T-cell (primary cell): ENCODE results near the gene GABRG3. TPM values are rescaled to one million over a fixed set of nuclear protein-coding genes. Genes with fewer than 3 reads are reported as not detected.
"Not testable (repeated sequence)": the region's sequence is repeated elsewhere in the genome, so short reads cannot be mapped to it uniquely, and the experiment has no call there.

ENCODE experiments used
- ATAC-seq, 4 experiments: fragments of 200-7000 bp in 3 of 4; fragments of 150-1000 bp in 1 of 4; cut with Tn5 transposase; replicated peaks in 1 of 4; 1 replicate in 3 of 4; 2 replicates in 1 of 4; pipeline ENCODE4 v1.10.0; 2021; ENCODE audit warnings: moderate library complexity in 3 of 4, mild to moderate bottlenecking in 2 of 4, moderate number of reproducible peaks in 1 of 4
- CTCF ChIA-PET, 2 donors: fragments of 300-600 bp; sonication (Branson Sonifier 250); formaldehyde crosslinking; loops; one replicate each; lab custom pipeline; 2022; ENCODE audit warnings: antibody characterized with exemption in 2 of 2; lab: Charles Lee
- POLR2A ChIA-PET, 2 donors: fragments of 300-600 bp; sonication (Branson Sonifier 250); formaldehyde crosslinking; loops; one replicate each; lab custom pipeline; 2022; ENCODE audit warnings: antibody characterized with exemption in 2 of 2; lab: Charles Lee
- DNase-seq, 35 experiments: peaks; one replicate each; pipeline versions ENCODE4 v3.0.0 to v3.0.0-alpha.2; 2013 to 2023
- H3K27ac ChIP-seq: one replicate; pipeline ENCODE4 v1.5.1; 2013; ENCODE audit warnings: low read length
- H3K27me3 ChIP-seq, 2 experiments: replicated peaks in 1 of 2; 1 replicate in 1 of 2; 2 replicates in 1 of 2; pipeline versions ENCODE4 v1.6.1 to v1.7.0; 2013; ENCODE audit warnings: low read length in 1 of 2, mixed read lengths in 1 of 2; ENCODE audit not compliant: control insufficient read depth in 2 of 2, insufficient read depth in 2 of 2; ENCODE audit errors: extremely low read depth in 1 of 2
- H3K36me3 ChIP-seq, 2 donors: 1 replicate in 1 of 2; 2 replicates in 1 of 2; pipeline versions ENCODE4 v1.6.1 to v1.7.0; 2013; ENCODE audit warnings: low read length in 1 of 2; ENCODE audit not compliant: control insufficient read depth in 2 of 2, insufficient read depth in 1 of 2; ENCODE audit errors: extremely low read depth in 1 of 2
- H3K4me1 ChIP-seq, 2 experiments: 1 replicate in 1 of 2; 2 replicates in 1 of 2; pipeline versions ENCODE4 v1.6.1 to v1.7.0; 2013; ENCODE audit warnings: low read length in 2 of 2, mixed read lengths in 1 of 2; ENCODE audit not compliant: insufficient read depth in 2 of 2, control insufficient read depth in 1 of 2; ENCODE audit errors: extremely low read depth in 1 of 2
- H3K4me3 ChIP-seq, 2 donors: 1 replicate in 1 of 2; 2 replicates in 1 of 2; pipeline versions ENCODE4 v1.5.1 to v1.7.0; 2013; ENCODE audit warnings: mild to moderate bottlenecking in 2 of 2, low read length in 1 of 2, moderate library complexity in 1 of 2; ENCODE audit not compliant: control insufficient read depth in 1 of 2; ENCODE audit errors: extremely low read depth in 1 of 2
- H3K9me3 ChIP-seq: 2 replicates; pipeline ENCODE4 v1.7.0; 2013
- H3K27ac Mint-ChIP-seq, 2 donors: one replicate each; pipeline ENCODE4 v1.8.0; 2020 to 2021; ENCODE audit warnings: mild to moderate bottlenecking in 2 of 2, mixed read lengths in 2 of 2
- H3K27me3 Mint-ChIP-seq, 2 donors: one replicate each; pipeline ENCODE4 v1.8.0; 2021 to 2022; ENCODE audit warnings: mixed read lengths in 2 of 2
- H3K36me3 Mint-ChIP-seq: one replicate; pipeline ENCODE4 v1.8.0; 2021; ENCODE audit warnings: mixed read lengths
- H3K4me1 Mint-ChIP-seq, 3 donors: one replicate each; pipeline ENCODE4 v1.8.0; 2020 to 2022; ENCODE audit warnings: mixed read lengths in 3 of 3, mild to moderate bottlenecking in 1 of 3
- H3K4me3 Mint-ChIP-seq, 3 donors: one replicate each; pipeline ENCODE4 v1.8.0; 2020 to 2022; ENCODE audit warnings: mild to moderate bottlenecking in 3 of 3, mixed read lengths in 3 of 3, moderate library complexity in 3 of 3
- H3K9me3 Mint-ChIP-seq, 3 donors: one replicate each; pipeline ENCODE4 v1.8.0; 2020 to 2022; ENCODE audit warnings: mixed read lengths in 3 of 3
- WGBS: methylation state at CpG from one replicate; pipeline ENCODE4 v1.1.5; 2013; ENCODE audit warnings: missing lambda C conversion rate; ENCODE audit not compliant: insufficient coverage; 5-methylcytosine and 5-hydroxymethylcytosine counted together
- total RNA-seq, 35 experiments: library from RNA in 6 of 35; stranded (reverse) in 6 of 35; fragments of 120-200 nt in 1 of 35; gene quantifications; one replicate each; pipeline versions ENCODE4 v1.2.1 to v1.2.4 and lab custom pipeline; 2013 to 2026

GABRG3 gene
- total RNA-seq, 5 donors from 2014 or later (not counting 1 experiment from before 2014, with no cell fraction given): not detected

DNA sequence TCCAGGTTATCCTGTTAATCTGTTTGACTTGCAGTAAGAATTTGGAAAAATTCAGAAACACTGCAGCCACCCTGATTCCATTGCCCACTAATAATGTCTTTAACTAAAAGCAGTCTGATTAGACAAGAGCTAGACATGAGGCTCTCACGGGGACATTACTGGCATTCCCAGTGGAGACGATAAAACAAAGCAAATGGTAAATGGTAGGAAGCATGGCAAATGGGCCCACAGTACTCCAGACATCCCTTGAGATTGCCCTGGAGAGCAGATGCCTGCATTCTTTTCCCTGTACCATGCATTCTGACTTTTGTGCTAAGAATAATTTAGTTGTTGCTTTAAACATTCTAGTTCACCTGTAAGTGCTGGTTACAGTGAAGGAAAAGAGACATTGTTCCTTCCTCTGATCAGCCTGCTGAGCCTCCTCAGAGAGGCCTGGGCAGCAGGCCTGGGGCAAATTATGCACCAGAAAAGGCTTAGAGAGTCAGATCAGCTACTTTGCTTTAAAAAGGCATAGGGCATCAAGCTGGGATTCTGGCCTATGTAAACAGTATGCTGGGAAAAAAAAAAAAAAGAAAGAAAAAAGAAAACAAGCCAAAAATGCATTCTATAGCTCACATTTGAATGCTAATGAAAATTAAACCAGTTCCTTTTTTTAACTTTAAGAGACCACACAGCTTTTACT, 204.6 kb downstream of the GABRG3 start:
- Mint-ChIP-seq H3K9me3 (peaks cover 16 to 49% (median 20%) of the 10 kb centered on the region in 3 donors), H3K27ac (no peak overlapping the region), H3K4me3 (no peak overlapping the region), H3K27me3 (no peaks in the 10 kb centered on the region), H3K36me3 (no peaks in the 10 kb centered on the region), H3K4me1 (no peaks in the 10 kb centered on the region)
- no peak overlapping the region for H3K27ac ChIP-seq
- ChIA-PET POLR2A (no interaction called here), CTCF (no interaction called here)
- ATAC-seq: no peak
- no peaks in the 10 kb centered on the region for H3K4me1 ChIP-seq
- H3K4me3 ChIP-seq: no peak overlapping the region
- H3K36me3 ChIP-seq: no peaks in the 10 kb centered on the region
- peaks cover 2% of the 10 kb centered on the region for H3K9me3 ChIP-seq
- no peaks in the 10 kb centered on the region for H3K27me3 ChIP-seq
- WGBS: 100% methylated on average over 1 of the region's 2 CpGs
- DNase-seq: no peak

DNA sequence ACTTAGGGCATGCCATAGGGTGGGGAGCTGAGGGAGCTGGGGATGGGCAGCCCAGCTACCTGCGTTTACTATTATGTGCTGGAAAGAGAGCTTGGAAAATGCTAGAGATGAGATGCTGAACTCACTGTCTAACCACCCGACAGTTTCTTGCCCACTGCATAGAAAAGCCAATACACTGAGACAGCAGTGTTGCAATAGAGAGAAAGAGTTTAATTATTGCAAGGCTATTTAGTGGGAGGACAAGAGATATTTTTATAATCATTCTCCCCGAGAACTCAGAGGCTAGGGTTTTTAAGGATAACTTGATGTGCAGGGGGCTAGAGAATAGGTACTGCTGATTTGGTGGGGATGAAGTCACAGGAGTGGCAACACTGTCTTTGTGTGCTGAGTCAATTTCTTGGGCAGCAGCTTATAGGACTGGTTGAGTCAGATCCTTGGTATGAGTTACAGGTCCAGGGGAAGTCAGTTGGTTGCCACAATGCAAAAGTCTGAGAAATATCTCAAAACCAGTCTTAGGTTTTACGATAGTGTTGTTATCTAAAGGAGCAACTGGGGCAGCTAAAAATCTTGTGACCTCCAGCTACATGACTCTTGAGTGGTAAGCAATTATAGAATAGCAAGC, 205.9 kb downstream of the GABRG3 start:
- ChIA-PET POLR2A (no interaction called here), CTCF (no interaction called here)
- Mint-ChIP-seq H3K4me1 (no peaks in the 10 kb centered on the region), H3K9me3 (peaks cover 16 to 54% (median 20%) of the 10 kb centered on the region in 3 donors), H3K27me3 (no peaks in the 10 kb centered on the region), H3K27ac (no peak overlapping the region), H3K4me3 (no peak overlapping the region), H3K36me3 (no peaks in the 10 kb centered on the region)
- Histone ChIP-seq H3K36me3 (no peaks in the 10 kb centered on the region), H3K4me1 (no peaks in the 10 kb centered on the region), H3K9me3 (peaks cover 2% of the 10 kb centered on the region), H3K27ac (no peak overlapping the region), H3K4me3 (no peak overlapping the region), H3K27me3 (no peaks in the 10 kb centered on the region)
- no peak for ATAC-seq
- 80% methylated on average over 1 of the region's 4 CpGs for WGBS
- DNase-seq: no peak

DNA sequence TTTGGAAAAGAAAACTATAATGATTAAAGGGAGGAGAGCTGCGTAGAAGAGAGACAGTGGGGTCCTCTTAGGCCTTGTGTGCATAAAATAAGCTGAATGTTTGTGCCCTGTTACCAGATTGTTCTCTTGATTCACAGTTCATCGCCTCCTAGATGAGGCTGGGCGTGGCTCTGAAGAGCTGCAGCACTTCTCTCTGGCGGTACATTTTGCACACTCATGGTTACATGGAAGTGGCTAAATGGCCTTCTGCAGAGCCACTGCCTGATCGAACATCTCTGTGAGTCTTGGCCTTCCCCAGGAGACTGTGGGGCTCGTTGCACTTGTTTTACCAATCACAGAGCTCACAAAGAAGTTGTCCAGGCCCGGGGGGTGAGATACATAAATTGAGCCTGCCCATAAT, 208.8 kb downstream of the GABRG3 start:
- Mint-ChIP-seq H3K9me3 (peaks cover 15 to 45% (median 16%) of the 10 kb centered on the region in 3 donors), H3K27me3 (no peaks in the 10 kb centered on the region), H3K36me3 (no peaks in the 10 kb centered on the region), H3K27ac (no peak overlapping the region), H3K4me1 (no peaks in the 10 kb centered on the region), H3K4me3 (no peak overlapping the region)
- no peak overlapping the region for H3K4me3 ChIP-seq
- H3K9me3 ChIP-seq: peaks cover 2% of the 10 kb centered on the region
- ChIA-PET POLR2A (no interaction called here), CTCF (no interaction called here)
- no peaks in the 10 kb centered on the region for H3K27me3 ChIP-seq
- WGBS: 61% methylated on average over 5 of the region's 7 CpGs
- ATAC-seq: no peak
- H3K36me3 ChIP-seq: no peaks in the 10 kb centered on the region
- DNase-seq: no peak
- no peaks in the 10 kb centered on the region for H3K4me1 ChIP-seq
- H3K27ac ChIP-seq: no peak overlapping the region

DNA sequence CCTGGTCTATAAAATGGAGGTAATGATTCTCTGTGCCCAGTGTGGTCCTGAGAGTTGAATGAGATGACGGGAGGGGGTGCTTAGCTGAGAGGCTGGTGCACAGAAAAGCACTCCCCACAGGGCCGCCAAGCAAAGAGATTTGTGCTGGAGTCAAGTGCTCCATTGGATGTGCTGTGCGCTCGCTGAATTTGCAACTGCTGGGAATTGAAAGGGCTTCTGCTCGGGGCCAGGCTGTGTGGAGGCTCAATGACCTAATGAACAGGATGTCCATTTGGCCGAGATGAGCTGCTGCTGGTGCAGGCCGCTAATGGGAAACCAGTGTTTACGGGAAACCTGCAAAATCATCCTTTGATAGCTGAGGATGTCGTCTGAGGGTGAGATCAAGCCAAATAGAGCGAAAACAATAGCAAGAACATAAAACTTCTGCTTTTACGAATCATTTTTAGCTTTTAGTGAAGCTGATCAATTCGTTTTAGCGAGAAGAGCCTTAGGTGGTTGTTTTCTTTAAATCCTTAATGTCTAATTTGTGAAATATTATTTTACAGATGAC, 211.7 kb downstream of the GABRG3 start:
- Mint-ChIP-seq H3K4me1 (no peaks in the 10 kb centered on the region), H3K4me3 (no peak overlapping the region), H3K27ac (no peak overlapping the region), H3K9me3 (peaks cover 8 to 42% (median 14%) of the 10 kb centered on the region in 3 donors), H3K36me3 (no peaks in the 10 kb centered on the region), H3K27me3 (no peaks in the 10 kb centered on the region)
- no peaks in the 10 kb centered on the region for H3K4me1 ChIP-seq
- DNase-seq (no peak), ATAC-seq (no peak)
- no peaks in the 10 kb centered on the region for H3K27me3 ChIP-seq
- no peaks in the 10 kb centered on the region for H3K36me3 ChIP-seq
- POLR2A ChIA-PET: no interaction called here
- CTCF ChIA-PET: no interaction called here
- H3K27ac ChIP-seq: no peak overlapping the region
- WGBS: 64% methylated on average over 9 of the region's 13 CpGs
- no peak overlapping the region for H3K4me3 ChIP-seq
- no peaks in the 10 kb centered on the region for H3K9me3 ChIP-seq

DNA sequence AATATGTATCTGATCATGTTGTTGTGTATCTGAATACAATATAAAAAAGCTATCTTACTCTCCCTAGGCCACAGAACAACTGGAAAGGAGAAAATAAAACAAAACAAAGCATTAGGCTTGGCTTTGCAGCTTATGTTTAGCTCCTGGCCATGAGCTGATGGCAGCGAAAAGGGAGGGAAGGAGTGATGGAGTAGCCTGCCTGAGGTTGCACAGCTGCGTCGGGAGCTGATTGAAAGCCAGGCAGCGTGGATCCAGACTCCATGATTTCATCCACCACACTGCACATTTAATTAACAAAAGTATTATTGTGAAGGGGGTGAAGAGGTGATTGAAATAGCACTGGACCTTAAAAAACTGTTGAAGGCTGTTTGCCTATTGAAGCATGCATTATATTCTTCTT, 212.2 kb downstream of the GABRG3 start:
- no peak overlapping the region for H3K27ac ChIP-seq

DNA sequence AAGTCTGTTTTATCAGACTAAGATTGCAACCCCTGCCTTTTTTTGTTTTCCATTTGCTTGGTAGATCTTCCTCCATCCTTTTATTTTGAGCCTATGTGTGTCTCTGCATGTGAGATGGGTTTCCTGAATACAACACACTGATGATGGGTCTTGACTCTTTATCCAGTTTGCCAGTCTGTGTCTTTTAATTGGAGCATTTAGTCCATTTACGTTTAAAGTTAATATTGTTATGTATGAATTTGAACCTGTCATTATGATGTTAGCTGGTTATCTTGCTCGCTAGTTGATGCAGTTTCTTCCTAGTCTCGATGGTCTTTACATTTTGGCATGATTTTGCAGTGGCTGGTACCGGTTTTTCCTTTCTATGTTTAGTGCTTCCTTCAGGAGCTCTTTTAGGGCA, 220.5 kb downstream of the GABRG3 start:
- H3K9me3 ChIP-seq, H3K4me3 Mint-ChIP-seq, H3K4me1 ChIP-seq, H3K27me3 Mint-ChIP-seq, DNase-seq, H3K4me1 Mint-ChIP-seq, H3K27me3 ChIP-seq, H3K4me3 ChIP-seq, ATAC-seq, CTCF ChIA-PET, H3K27ac ChIP-seq, H3K36me3 Mint-ChIP-seq, POLR2A ChIA-PET, H3K36me3 ChIP-seq, H3K27ac Mint-ChIP-seq: not testable (repeated sequence)
- peaks cover 4 to 18% (median 17%) of the 10 kb centered on the region in 3 donors for H3K9me3 Mint-ChIP-seq
- WGBS: no CpG with 5 or more reads among the region's 4 CpGs

More for the DNA sequence above, 212.2 kb downstream of the GABRG3 start:
- Mint-ChIP-seq H3K27me3 (no peaks in the 10 kb centered on the region), H3K4me1 (no peaks in the 10 kb centered on the region), H3K9me3 (peaks cover 8 to 37% (median 14%) of the 10 kb centered on the region in 3 donors), H3K27ac (no peak overlapping the region), H3K36me3 (no peaks in the 10 kb centered on the region), H3K4me3 (no peak overlapping the region)
- no peaks in the 10 kb centered on the region for H3K9me3 ChIP-seq
- POLR2A ChIA-PET: no interaction called here
- no CpG with 5 or more reads among the region's 4 CpGs for whole genome bisulfite sequencing
- H3K4me3 ChIP-seq: no peak overlapping the region
- CTCF ChIA-PET: no interaction called here
- no peaks in the 10 kb centered on the region for H3K27me3 ChIP-seq
- no peaks in the 10 kb centered on the region for H3K36me3 ChIP-seq
- no peak for DNase-seq
- ATAC-seq: no peak
- H3K4me1 ChIP-seq: no peaks in the 10 kb centered on the region
